Fibroblast of pulmonary artery (primary cell): ENCODE measurements around the gene GPR89A.
A peak's percentile ranks its signal among the peaks of the same experiment; 100 is the strongest.
"Not testable (repeated sequence)": the region's sequence is repeated elsewhere in the genome, so short reads cannot be mapped to it uniquely, and the experiment has no call there.

Source experiments
- DNase-seq: peaks from one replicate; pipeline ENCODE4 v3.0.0-alpha.2; 2010; ENCODE audit warnings: low read depth
- H3K4me3 ChIP-seq: replicated peaks from 2 replicates; pipeline ENCODE4 v1.5.1; 2011; ENCODE audit warnings: low read depth, mild to moderate bottlenecking, control low read depth, low read length, moderate library complexity
- CTCF ChIP-seq: IDR thresholded peaks from 2 replicates; pipeline ENCODE4 v1.5.1; 2011; ENCODE audit warnings: mild to moderate bottlenecking, control low read depth, low read length, inconsistent platforms; ENCODE audit errors: missing control alignments

Gene GPR89A

GRCh38 chr1:145665015-145665414 is 57.2 kb downstream of the GPR89A start:
- peak; percentile 16 for DNase-seq
- H3K4me3 ChIP-seq: not testable (repeated sequence)

- not testable (repeated sequence) for H3K4me3 ChIP-seq, DNase-seq
These were observed 63.4 kb downstream of the GPR89A start for GRCh38 chr1:145670995-145671745.

- not testable (repeated sequence) for H3K4me3 ChIP-seq, DNase-seq
These were observed 65.4 kb downstream of the GPR89A start for GRCh38 chr1:145673217-145673616.

GRCh38 chr1:145684858-145685257 is 77.1 kb downstream of the GPR89A start:
- DNase-seq: not testable (repeated sequence)

GRCh38 chr1:145686078-145686477 is 78.3 kb downstream of the GPR89A start:
- not testable (repeated sequence) for H3K4me3 ChIP-seq, DNase-seq

More at GRCh38 chr1:145684858-145685257, 77.1 kb downstream of the GPR89A start:
- H3K4me3 ChIP-seq: not testable (repeated sequence)

GRCh38 chr1:145688328-145688727 is 80.5 kb downstream of the GPR89A start:
- DNase-seq: no peak
- no peak for TF ChIP-seq CTCF
- no peak overlapping the region for H3K4me3 ChIP-seq

GRCh38 chr1:145688924-145689323 is 81.1 kb downstream of the GPR89A start:
- DNase-seq: no peak
- H3K4me3 ChIP-seq: no peak overlapping the region
- no peak for TF ChIP-seq CTCF

GRCh38 chr1:145689922-145690321 is 82.1 kb downstream of the GPR89A start:
- no peak overlapping the region for H3K4me3 ChIP-seq
- DNase-seq: no peak
- no peak for TF ChIP-seq CTCF

- no peak overlapping the region for H3K4me3 ChIP-seq
- peak; percentile 58 for DNase-seq
- no peak for TF ChIP-seq CTCF
These were observed 83.1 kb downstream of the GPR89A start for GRCh38 chr1:145690587-145691558.
